KG1 (cell line): Measurements from ENCODE around the gene ITGB8.

ENCODE experiments used
- DNase-seq: peaks from one replicate; lab custom pipeline; 2025; lab: John Stamatoyannopoulos, UW

ITGB8 gene

DNA sequence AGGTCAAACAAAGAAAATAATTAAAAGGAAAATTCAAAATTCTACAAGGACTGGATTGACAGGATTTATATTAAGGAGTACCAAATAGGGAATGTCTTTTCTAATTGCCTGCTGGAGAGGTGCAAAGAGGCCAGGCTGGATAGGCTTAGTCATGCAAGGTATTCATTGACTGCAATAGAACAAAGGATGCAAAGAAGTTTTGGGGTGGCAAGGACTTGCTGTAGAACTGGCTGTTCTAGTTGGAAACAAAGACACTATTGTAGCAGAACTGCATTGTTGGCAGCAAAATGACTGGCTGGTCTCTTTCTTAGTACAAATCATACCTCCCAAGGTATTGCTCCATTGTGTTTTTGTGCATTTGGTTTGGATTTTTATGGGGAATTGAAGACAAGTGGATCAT lies 10.1 kb downstream of the ITGB8 start:
- DNase-seq, result no peak

DNA sequence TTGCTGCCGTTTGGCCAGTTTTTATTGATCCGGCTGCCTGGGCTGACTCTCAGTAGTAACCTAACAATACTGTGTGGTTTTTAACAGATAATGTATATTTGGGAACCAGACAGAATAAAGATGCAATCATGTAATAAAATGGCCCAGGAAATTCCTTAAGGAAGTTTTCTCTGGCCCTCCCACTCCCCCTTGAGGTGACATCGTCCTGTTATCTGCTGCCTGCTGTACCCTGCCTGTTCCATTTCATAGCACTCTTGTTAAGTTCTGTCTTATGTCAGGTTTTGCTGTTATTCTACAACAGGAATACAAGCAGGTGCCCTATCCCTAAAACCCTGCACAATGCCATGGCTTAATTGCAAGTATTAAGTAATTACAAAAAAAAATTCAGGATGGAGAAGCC lies 12.5 kb downstream of the ITGB8 start:
- no peak for DNase-seq

DNA sequence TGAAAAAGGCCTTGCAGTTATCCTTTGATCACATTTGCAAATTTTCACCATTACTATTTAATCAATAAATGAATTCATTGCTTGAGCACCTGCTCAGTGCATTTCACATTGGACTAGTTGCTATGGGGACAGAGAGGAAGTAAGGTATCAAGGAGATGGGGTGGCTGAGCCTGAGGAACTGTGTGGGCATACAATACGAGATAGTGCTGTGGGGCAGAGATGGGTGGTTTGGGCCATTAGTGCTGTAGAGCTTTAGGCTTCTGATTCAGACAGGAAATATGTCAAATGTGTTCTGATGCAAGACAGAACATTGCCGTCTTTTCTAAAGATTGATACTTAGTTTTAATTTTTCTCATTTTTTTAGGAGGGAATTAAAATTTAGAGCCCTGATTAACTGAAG lies 13.2 kb downstream of the ITGB8 start:
- DNase-seq, result no peak

DNA sequence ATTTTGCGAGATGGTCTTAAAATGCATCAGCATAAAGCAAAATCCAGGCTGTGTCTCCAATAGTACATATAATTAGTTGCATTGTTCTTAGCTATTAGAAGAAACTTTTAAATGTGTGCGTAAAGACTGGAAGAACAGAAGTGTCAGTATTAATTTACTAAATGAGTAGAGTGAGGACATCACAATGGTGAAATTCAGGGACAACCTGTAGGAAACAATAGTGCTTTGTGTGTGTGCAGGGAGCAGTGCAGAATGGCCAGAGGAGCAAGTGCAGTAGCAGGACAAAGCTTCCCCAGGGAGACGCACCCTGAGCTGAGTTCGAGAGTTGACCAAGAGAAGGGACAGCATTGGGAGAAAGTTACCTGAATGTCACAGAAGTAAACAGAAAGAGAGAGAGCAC lies 13.7 kb downstream of the ITGB8 start:
- DNase-seq, result no peak

DNA sequence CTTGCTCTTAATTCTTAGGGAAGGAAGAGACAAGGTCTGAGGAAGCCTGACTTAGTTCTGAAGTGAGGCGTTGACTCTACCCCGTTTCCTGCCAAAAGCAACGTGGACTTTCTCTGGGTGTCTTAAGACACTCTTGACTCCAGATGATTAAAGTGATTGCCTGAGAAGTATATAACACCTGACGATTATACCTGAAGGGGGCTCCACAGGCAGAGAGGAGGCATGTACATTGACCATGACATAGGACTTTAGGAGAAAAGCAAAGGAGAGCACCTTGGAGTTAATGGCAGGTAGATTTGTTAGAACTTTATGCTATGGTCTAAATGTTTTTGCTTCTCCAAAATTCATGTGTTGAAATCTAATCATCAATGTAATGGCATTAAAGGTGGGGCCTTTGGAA lies 15.9 kb downstream of the ITGB8 start:
- DNase-seq, result no peak

DNA sequence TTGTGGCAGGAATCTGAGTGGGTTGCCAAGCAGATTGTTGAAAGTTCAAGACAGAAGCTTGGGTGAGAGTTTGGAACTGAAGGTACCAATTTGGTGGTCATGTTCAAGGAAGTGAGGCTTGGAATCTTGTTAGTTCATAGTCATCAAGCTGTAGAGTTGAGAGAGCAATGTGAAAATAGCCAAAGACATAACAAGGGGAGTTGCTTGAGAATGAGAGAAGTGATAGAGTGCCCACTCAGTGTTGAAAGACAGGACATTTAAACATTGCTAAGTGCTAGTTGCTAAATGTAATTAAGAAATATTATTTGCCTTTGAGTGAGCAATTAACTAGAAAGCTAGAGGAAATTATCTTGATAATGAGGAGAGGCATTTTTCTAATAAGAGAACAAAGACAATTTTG lies 17.0 kb downstream of the ITGB8 start:
- DNase-seq, result no peak

DNA sequence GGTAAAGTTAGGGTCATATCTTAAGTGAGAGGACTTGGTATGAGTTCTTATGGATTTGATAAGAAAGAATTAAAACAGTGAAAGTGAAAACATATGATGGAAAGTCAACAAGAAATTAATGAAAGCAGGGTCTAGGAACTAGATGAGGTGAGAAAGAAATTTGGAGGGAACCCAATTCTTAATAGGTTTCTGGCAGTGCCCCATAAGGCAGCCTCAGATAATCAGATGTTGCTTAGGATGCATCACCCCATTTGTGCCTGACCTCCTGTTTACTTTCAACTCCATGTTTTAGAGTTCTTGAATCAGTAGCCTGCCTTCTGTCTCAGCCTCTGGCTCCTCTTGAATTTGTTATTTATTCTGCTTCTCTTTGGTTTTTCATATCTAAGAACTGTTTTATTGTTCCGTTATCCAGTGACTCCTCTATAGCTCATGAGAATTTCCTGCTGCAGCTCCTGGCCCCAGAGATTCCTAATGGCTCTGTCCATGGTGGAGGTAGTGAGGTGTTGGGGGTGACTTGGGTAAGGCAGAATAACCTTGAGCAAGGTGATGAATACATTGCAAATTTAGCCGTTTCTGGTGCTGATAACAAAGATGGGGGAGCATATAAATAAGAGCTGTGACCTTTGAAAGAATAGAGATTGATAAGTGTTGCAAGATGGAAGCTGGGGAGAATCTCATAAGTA lies 17.6 kb downstream of the ITGB8 start:
- DNase-seq, result no peak

DNA sequence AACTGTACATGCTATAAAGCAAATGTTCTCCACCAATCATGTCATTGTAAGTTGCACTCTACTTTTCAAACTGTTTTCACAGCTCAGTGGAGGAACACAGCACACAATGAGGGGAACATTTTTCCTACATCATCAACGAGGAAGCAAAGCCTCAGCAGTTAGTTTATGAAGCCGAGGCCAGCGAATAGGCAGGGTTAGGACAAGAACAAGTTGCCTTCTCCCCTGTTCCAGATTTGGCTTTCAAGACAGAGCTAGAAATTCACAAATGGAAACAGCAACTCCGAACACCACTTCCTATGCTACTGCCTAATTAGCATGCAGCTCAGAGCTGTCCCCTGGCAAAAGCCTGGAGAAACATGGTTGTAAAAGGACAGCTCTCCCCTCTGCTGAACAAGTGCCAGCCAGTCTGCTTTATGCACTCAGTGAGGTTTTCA lies 19.8 kb downstream of the ITGB8 start:
- DNase-seq, result no peak

DNA sequence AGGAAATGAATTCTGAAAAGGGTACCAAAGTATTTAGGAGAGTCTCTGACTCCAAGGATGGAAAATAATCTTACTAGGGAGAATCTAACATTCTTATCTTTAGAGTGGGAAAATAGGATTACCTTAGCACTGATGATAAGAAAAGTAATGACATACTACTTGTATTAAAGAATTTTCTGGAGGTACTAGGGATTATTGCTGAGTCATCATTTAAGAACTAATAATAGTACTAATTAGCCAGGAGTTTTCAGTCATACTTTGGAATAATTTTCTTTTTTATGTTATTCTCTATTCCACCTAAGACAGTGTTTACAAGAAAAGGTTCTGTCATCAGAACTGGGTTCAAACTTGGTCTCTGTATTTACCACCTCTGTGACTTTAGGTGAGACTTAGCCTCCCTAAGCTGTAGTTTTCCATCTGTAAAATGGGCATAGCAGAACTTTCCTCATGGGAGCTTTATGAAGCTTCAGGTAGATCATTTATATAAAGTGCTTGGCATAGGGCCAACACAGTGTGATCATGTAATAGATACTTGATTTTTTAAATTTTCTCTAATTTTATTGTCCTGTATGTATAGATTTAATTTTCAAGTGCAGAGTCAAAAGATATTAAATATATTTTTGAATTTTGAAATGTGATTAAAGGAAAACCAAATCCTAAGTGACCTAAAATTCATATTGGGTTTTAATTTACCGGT lies 20.4 kb downstream of the ITGB8 start:
- DNase-seq, result no peak

DNA sequence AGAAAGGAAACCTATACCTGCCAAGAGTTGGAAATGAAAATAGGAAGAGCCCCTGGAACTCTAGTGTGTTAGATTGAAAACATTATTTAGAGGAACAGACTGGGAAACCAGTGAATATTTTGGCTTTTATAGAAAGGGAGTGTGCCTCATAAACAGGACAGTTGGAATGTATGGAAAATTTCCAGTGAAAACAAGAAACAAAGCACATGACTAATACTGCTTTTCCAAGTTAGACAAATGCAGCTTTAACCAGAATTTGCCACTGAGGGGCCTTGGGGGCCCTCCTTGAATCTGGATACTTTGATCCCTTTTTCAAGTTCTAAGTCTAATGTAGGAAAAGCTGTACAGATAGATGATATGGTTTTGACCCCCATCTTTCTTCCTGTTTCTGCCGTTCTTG lies 21.2 kb downstream of the ITGB8 start:
- no peak for DNase-seq

DNA sequence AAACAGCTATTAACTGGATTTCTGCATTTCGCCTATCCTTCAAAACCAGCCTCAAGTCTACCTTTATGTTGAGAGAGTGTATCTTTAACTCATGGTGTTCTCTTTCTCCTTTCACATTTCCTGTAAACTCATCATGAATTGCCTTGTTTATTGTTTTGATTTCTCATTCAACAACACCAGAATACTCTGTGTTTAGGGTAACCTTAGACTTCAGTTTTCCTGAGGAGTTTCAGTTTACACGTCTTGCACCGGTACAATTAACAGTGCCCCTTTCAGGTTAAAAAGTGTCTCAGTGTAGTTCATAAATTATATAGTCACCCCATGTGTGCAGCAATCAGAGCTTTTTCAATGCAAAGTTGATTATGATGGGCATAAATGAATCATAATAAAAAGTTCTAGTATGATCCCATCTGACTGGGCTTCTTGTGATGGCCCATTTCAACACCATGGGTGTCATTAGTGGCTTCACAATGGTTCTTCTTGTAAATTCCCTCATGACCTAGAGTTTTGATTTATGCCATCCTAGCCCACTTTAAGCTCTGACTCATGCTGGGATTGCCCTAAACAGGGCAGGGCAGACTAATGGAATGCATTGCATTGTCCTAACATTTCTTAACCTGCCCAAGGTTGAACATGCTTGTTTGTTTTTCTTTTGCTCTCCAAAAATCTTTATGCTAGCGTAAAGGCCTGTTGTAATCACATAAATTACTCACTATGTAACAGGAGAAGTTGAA lies 22.0 kb downstream of the ITGB8 start:
- DNase-seq, result no peak

DNA sequence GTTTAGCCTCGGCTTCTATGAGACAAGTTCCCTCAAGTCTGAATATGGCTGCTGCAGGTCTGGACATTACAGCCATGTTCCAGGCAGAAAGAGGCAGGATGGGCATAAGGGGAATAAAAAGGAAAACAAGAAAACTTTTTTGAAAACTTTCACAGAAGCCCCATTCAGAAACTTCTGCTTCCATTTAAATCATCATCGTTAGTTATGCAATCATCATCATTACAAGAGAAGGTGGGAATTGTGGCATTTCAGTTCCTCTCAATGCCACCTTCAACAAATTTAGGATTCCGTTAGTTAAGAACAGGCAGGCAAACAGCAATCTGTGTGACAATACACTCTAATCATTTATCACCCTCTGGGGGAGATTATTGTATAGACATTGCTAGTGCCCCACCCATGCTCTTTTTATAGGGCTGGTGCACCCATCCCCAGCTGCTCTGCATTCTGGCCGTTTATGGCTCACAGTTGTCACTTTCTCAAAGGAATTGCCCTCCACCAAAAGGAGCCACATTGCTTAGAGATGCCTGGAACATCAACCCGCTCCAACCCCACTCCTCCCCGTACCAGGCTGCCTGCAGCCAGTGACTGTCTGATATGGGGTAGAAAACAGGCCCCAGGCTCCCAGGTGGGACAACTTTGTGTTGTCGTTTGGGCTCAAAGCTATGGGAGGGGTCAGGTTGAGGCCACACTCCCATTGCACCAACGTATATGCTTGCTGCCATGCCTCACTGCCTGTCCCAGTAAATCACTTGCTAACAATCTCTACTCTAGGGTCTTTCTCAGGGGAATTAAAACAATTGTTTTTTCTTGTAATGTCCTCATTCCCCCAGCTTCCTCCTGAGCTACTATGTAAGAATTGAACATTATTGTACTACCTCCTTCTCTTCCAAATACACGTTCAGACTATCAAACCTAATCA lies 24.2 kb downstream of the ITGB8 start:
- DNase-seq, result no peak

DNA sequence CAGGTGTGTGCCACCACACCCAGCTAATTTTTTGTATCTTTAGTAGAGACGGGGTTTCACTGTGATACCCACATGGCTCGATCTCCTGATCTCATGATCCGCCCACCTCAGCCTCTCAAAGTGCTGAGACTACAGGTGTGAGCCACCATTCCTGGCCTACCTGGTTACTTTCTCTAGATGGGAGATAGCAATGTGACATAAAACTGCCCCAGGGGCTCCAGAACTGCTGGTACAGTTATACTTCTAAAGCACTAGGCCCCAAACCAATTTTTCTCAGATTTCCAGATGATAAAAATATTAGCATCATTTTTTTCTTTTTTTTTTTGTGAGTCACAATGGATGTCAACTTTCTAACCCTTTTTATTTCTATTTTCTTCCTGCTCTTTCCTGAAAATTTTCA lies 27.4 kb downstream of the ITGB8 start:
- DNase-seq, result no peak

DNA sequence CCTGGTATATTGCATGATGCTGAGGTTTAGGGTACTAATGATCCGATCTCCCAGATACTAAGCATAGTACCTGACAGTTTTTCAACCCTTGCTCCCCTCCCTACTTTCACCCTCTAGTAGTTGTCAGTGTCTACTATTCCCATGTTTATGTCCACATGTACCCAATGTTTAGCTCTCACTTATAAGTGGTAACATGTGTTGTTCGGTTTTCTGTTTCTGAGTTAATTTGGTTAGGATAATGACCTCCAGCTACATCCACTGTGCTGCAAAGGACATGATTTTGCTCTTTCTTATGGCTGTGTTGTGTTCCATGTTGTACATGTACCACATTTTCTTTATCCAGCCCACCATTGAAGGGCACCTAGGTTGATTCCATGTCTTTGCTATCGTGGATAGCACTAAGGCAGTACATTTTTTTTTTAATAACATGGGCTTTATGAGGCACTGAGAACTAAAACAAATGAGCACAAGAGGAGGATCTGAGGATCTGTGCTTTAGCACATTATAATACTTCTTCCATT lies 28.1 kb downstream of the ITGB8 start:
- no peak for DNase-seq

DNA sequence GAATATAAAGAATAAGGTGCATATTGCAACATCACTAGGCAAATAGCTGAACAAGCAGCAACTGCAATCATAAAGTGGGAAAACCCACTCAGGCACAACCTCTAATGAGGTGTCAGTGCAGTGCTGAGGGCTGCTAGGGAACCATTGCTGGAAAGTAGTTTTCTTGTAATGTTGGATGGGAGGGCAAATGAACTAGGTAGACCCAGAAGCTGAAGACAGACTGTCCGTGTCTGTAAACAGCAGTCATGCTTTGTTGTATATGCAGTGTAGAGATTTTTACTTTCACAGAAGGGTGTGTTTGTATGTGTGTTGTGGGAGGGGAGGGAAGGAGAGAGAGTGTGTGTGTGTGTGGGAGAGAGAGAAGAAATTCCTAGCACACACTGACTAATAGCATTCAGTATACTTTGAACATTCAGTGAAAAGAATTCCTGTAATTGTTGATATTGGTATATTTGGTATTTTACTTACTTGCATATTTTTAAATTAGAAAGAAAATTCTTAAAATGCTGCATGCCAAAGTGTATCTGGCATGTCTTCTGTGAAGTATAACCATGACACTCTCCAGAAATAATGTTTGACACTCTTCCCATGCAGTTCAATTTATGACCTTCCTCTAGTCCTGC lies 28.8 kb downstream of the ITGB8 start:
- DNase-seq, result no peak

DNA sequence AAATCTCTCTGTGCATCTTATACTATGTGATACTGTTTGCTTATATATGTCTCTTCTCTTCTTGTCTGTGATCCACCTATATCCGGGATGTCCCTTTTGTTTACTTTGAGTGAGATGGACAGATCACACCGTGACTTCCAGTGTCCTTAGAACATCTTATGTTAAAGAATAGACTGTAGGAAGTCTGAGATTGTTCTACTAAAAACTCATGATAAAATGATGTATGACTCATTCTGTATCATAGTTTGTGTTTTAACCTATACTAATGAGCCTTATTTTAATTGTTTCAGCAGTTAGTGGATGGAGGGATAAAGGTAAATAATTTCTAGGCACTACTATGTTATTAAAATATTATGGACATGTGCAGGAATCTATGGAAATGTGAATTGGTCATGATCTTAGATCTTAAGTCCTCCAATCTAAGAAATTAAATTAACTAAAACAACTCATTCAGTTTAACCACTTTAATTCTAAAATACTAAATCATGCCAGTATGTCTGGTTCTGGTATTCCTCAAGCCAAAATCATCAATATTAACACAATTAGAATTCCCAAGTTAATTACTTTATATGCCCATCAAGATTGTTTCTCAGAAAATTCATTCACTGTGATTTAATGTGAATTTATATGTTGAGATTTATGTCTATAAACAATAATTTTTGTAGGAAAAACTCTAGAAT lies 32.0 kb downstream of the ITGB8 start:
- no peak for DNase-seq

DNA sequence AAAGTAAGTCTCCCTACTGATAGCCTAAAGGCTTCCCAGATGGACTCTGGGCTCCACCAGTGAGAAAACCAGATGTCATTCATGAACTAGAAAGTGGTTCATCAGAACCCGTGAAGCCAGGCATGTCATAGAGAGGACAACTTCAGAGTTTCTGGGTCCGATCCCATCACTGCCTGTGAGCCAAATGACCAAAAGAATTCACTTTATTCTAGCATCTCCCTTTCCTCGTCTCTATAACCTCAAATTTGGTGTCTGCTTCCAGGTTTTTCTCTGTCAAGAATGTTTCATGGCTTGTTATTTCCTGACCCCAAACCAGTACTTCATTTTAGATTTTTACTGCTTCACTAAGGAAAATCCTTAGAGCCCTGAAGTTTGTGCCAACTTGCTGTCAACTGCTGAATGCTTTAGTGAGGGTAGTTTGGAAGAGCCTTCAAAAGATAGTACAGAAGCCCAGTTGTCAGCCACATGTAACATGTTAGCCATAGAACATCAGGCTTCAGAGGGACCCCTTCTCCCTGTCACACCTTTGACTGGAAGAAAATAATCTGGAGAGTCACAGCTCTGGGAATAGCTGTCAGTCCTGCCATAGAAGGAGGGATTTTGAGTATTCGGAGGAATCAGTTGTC lies 34.0 kb downstream of the ITGB8 start:
- no peak for DNase-seq

DNA sequence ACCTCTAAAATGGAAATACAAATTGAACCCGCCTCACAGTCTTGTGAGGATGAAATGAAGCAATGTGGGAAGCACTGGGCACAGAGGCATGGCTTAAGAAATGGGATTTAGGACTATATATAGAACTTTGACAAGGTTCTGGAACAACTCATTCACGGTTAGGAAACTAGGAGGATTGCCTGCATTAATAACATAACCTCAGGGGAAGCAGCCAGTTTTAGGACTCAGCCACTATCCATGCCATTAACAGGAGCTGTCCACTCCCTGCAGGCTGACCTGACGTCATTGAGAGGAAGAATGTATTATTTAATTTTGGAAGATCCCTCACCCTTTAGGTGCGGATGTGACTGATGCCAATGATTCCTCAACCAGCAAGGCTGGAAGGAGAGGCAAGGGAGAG lies 34.8 kb downstream of the ITGB8 start:
- no peak for DNase-seq

DNA sequence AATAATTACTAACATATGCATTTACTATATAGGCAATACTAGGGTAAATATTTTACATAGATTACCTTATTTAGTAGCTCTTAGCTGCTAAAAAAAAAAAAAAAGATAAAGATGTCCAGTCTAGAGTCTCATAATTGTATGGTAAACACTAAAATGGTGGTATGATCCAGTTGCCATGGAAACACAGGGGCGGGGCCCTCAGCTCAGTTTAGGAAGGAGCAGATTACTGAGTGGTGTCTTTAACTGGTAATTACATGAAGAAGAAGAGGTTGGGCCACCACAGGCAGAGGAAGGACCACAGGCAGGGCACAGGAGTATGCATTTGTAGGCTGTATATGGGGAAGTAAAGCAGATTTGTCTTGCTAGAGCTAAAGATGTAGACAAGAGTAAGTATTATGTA lies 43.7 kb downstream of the ITGB8 start:
- no peak for DNase-seq

DNA sequence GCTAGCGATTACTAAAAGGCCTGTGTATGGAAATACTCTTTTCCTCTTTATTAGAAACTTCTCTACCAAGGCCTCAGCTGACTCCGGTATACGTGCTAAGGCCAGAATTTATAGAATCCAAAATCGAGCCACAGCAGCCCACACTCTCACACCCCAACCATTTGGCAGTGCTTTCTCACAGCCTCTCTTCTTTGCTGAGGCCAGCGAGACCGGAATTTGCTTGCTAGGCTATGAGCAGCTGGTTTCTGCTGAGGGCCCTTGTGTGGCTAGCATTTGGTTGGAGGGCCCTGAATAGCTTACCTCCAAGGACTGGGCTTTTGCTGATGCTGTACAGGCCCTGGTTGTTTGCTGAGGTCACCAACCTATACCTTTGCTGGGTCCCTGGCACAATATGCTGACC lies 46.1 kb downstream of the ITGB8 start:
- DNase-seq, result no peak
